ENCODE results near the gene FOXI1.
"Not testable (repeated sequence)": the region's sequence is repeated elsewhere in the genome, so short reads cannot be mapped to it uniquely, and the experiment has no call there.

FOXI1 gene

GRCh38 chr5:170078458-170078857 lies 27.2 kb upstream of the FOXI1 start:
- H3K4me3 Mint-ChIP-seq: no peak overlapping the region
- H3K4me1 Mint-ChIP-seq (ENCODE audit: low read depth): no peaks in the 10 kb centered on the region
- H3K36me3 Mint-ChIP-seq (ENCODE audit: low read depth): peaks cover 100% of the 10 kb centered on the region
- no peak overlapping the region for H3K27ac Mint-ChIP-seq
- H3K27me3 Mint-ChIP-seq: no peaks in the 10 kb centered on the region
- H3K9me3 Mint-ChIP-seq: no peaks in the 10 kb centered on the region
- intact Hi-C loops (cut with micrococcal nuclease): no loop called here

- no peaks in the 10 kb centered on the region for H3K9me3 Mint-ChIP-seq
Measured at GRCh38 chr5:170078931-170079330, 26.8 kb upstream of the FOXI1 start.

GRCh38 chr5:170080217-170080616 lies 25.5 kb upstream of the FOXI1 start:
- intact Hi-C loops (cut with micrococcal nuclease): no loop called here
- Mint-ChIP-seq H3K27me3 (no peaks in the 10 kb centered on the region), H3K36me3 (ENCODE audit: low read depth) (peaks cover 100% of the 10 kb centered on the region), H3K4me3 (no peak overlapping the region), H3K4me1 (ENCODE audit: low read depth) (no peaks in the 10 kb centered on the region), H3K27ac (no peak overlapping the region), H3K9me3 (no peaks in the 10 kb centered on the region)

More at GRCh38 chr5:170078931-170079330, 26.8 kb upstream of the FOXI1 start:
- H3K4me3 Mint-ChIP-seq: no peak overlapping the region
- no peaks in the 10 kb centered on the region for H3K27me3 Mint-ChIP-seq
- no peaks in the 10 kb centered on the region for H3K4me1 Mint-ChIP-seq (ENCODE audit: low read depth)
- intact Hi-C loops (cut with micrococcal nuclease): no loop called here
- H3K36me3 Mint-ChIP-seq (ENCODE audit: low read depth): peaks cover 100% of the 10 kb centered on the region
- no peak overlapping the region for H3K27ac Mint-ChIP-seq

- Mint-ChIP-seq H3K4me1 (ENCODE audit: low read depth) (no peaks in the 10 kb centered on the region), H3K36me3 (ENCODE audit: low read depth) (peaks cover 100% of the 10 kb centered on the region), H3K27ac (no peak overlapping the region), H3K27me3 (no peaks in the 10 kb centered on the region), H3K4me3 (no peak overlapping the region), H3K9me3 (no peaks in the 10 kb centered on the region)
- intact Hi-C loops (cut with micrococcal nuclease): no loop called here
Measured at GRCh38 chr5:170080786-170081445, 24.8 kb upstream of the FOXI1 start.

- Mint-ChIP-seq H3K27ac (no peak overlapping the region), H3K36me3 (ENCODE audit: low read depth) (peaks cover 98% of the 10 kb centered on the region), H3K4me3 (no peak overlapping the region), H3K4me1 (ENCODE audit: low read depth) (no peaks in the 10 kb centered on the region), H3K27me3 (no peaks in the 10 kb centered on the region), H3K9me3 (no peaks in the 10 kb centered on the region)
- intact Hi-C loops (cut with micrococcal nuclease): no loop called here
Measured at GRCh38 chr5:170081616-170082015, 24.1 kb upstream of the FOXI1 start.

GRCh38 chr5:170082701-170083100 lies 23.0 kb upstream of the FOXI1 start:
- no peak overlapping the region for H3K27ac Mint-ChIP-seq
- intact Hi-C loops (cut with micrococcal nuclease): no loop called here

GRCh38 chr5:170087168-170087817 lies 18.4 kb upstream of the FOXI1 start:
- no peak overlapping the region for H3K27ac Mint-ChIP-seq
- intact Hi-C loops (cut with micrococcal nuclease): no loop called here
- no peaks in the 10 kb centered on the region for H3K27me3 Mint-ChIP-seq
- H3K4me3 Mint-ChIP-seq: no peak overlapping the region
- H3K9me3 Mint-ChIP-seq: no peaks in the 10 kb centered on the region
- H3K4me1 Mint-ChIP-seq (ENCODE audit: low read depth): no peaks in the 10 kb centered on the region
- H3K36me3 Mint-ChIP-seq (ENCODE audit: low read depth): peaks cover 54% of the 10 kb centered on the region

More at GRCh38 chr5:170082701-170083100, 23.0 kb upstream of the FOXI1 start:
- Mint-ChIP-seq H3K9me3 (no peaks in the 10 kb centered on the region), H3K4me1 (ENCODE audit: low read depth) (no peaks in the 10 kb centered on the region), H3K36me3 (ENCODE audit: low read depth) (peaks cover 97% of the 10 kb centered on the region), H3K27me3 (no peaks in the 10 kb centered on the region), H3K4me3 (no peak overlapping the region)

- intact Hi-C loops (cut with micrococcal nuclease): no loop called here
- Mint-ChIP-seq H3K9me3 (no peaks in the 10 kb centered on the region), H3K4me1 (ENCODE audit: low read depth) (peaks cover 27% of the 10 kb centered on the region), H3K27me3 (peaks cover 1% of the 10 kb centered on the region), H3K27ac (no peak overlapping the region), H3K4me3 (no peak overlapping the region), H3K36me3 (ENCODE audit: low read depth) (peaks cover 4% of the 10 kb centered on the region)
Measured at GRCh38 chr5:170092455-170093101, 13.1 kb upstream of the FOXI1 start.

- intact Hi-C loops (cut with micrococcal nuclease); H3K27me3 Mint-ChIP-seq; H3K36me3 Mint-ChIP-seq (ENCODE audit: low read depth); H3K9me3 Mint-ChIP-seq; H3K27ac Mint-ChIP-seq; H3K4me3 Mint-ChIP-seq: not testable (repeated sequence)
- H3K4me1 Mint-ChIP-seq (ENCODE audit: low read depth): peaks cover 36% of the 10 kb centered on the region
Measured at GRCh38 chr5:170094329-170094728, 11.4 kb upstream of the FOXI1 start.

GRCh38 chr5:170095646-170096045 lies 10.1 kb upstream of the FOXI1 start:
- intact Hi-C loops (cut with micrococcal nuclease): no loop called here
- Mint-ChIP-seq H3K36me3 (ENCODE audit: low read depth) (no peaks in the 10 kb centered on the region), H3K4me3 (no peak overlapping the region), H3K4me1 (ENCODE audit: low read depth) (peaks cover 41% of the 10 kb centered on the region), H3K27me3 (peaks cover 1% of the 10 kb centered on the region), H3K27ac (no peak overlapping the region), H3K9me3 (no peaks in the 10 kb centered on the region)

- Mint-ChIP-seq H3K27me3 (peaks cover 1% of the 10 kb centered on the region), H3K4me1 (ENCODE audit: low read depth) (peaks cover 41% of the 10 kb centered on the region), H3K27ac (peak overlapping the region; percentile 33), H3K36me3 (ENCODE audit: low read depth) (no peaks in the 10 kb centered on the region), H3K4me3 (no peak overlapping the region), H3K9me3 (no peaks in the 10 kb centered on the region)
- intact Hi-C loops (cut with micrococcal nuclease): no loop called here
Measured at GRCh38 chr5:170097934-170098333, 7.8 kb upstream of the FOXI1 start.

GRCh38 chr5:170100066-170100943 lies 5.4 kb upstream of the FOXI1 start:
- H3K27ac Mint-ChIP-seq: peak overlapping the region; percentile 1

GRCh38 chr5:170103447-170103846 lies 2.2 kb upstream of the FOXI1 start:
- no peaks in the 10 kb centered on the region for H3K9me3 Mint-ChIP-seq
- intact Hi-C loops (cut with micrococcal nuclease): loop anchor here (10.0 kb wide), 1 partner anchor 321 kb away; no protein-coding TSS in a partner anchor
- peaks cover 14% of the 10 kb centered on the region for H3K27me3 Mint-ChIP-seq
- H3K4me3 Mint-ChIP-seq: no peak overlapping the region
- peaks cover 11% of the 10 kb centered on the region for H3K4me1 Mint-ChIP-seq (ENCODE audit: low read depth)
- no peaks in the 10 kb centered on the region for H3K36me3 Mint-ChIP-seq (ENCODE audit: low read depth)
- no peak overlapping the region for H3K27ac Mint-ChIP-seq

More at GRCh38 chr5:170100066-170100943, 5.4 kb upstream of the FOXI1 start:
- Mint-ChIP-seq H3K4me3 (no peak overlapping the region), H3K4me1 (ENCODE audit: low read depth) (peaks cover 33% of the 10 kb centered on the region), H3K9me3 (no peaks in the 10 kb centered on the region), H3K27me3 (peaks cover 5% of the 10 kb centered on the region), H3K36me3 (ENCODE audit: low read depth) (no peaks in the 10 kb centered on the region)
- intact Hi-C loops (cut with micrococcal nuclease): loop anchor here (1.0 to 10.0 kb wide), 2 partner anchors 116 to 324 kb away; no protein-coding TSS in a partner anchor

Measured in dendritic cell treated with granulocyte-macrophage colony-stimulating factor and Interleukin-4, amounts not matched to agents 40 ng/mL and 50 ng/mL, for 4 days (primary cell).